H1 (cell line): ENCODE data around the gene EML1. TPM values are rescaled to one million over a fixed set of nuclear protein-coding genes. Genes with fewer than 3 reads are reported as not detected.

Source experiments
- GABPA ChIP-seq: IDR thresholded peaks from 2 replicates; pipeline ENCODE4 v1.6.1; 2011; ENCODE audit warnings: mild to moderate bottlenecking, low read length, moderate library complexity, borderline replicate concordance; ENCODE audit not compliant: insufficient read depth
- KDM4A ChIP-seq: IDR thresholded peaks from one replicate; pipeline ENCODE4 v1.7.1; 2012; ENCODE audit warnings: low read depth, mild to moderate bottlenecking, moderate library complexity, low read length, inconsistent platforms; ENCODE audit not compliant: severe bottlenecking
- NRF1 ChIP-seq: IDR thresholded peaks from 2 replicates; pipeline ENCODE4 v1.6.1; 2011; ENCODE audit warnings: mild to moderate bottlenecking, low read depth, low read length, improper control_type of control experiment
- SP2 ChIP-seq: IDR thresholded peaks from 2 replicates; pipeline ENCODE4 v1.6.1; 2012; ENCODE audit warnings: mild to moderate bottlenecking, low read length, inconsistent platforms
- polyA plus RNA-seq, 7 experiments: library from polyadenylated mRNA; depleted of rRNA in 3 of 7; stranded (reverse) in 5 of 7; unstranded in 2 of 7; fragments of >200 nt in 5 of 7; fragments of 200-250 nt in 2 of 7; gene quantifications; 1 replicate in 5 of 7; 2 replicates in 1 of 7; 4 replicates in 1 of 7; pipeline versions ENCODE4 v1.2.1 to v1.2.3, GENCODE V29; 2011 to 2013; ENCODE audit warnings: missing spikeins in 2 of 7, mixed read lengths in 2 of 7
- total RNA-seq: library from RNA; stranded (reverse); fragmentation: NEBNext Ultra II Directional; extraction: Animal tissue kit (Norgen Biotek cat#: 25700); gene quantifications from 2 replicates; pipeline ENCODE4 v1.2.1, GENCODE V29; 2021

The EML1 gene
- total and polyA plus RNA-seq, 2 of the 8 experiments (the other 6 are each of a cell fraction or from before 2014, with no cell fraction given) = 11.1 to 24.7 TPM

DNA sequence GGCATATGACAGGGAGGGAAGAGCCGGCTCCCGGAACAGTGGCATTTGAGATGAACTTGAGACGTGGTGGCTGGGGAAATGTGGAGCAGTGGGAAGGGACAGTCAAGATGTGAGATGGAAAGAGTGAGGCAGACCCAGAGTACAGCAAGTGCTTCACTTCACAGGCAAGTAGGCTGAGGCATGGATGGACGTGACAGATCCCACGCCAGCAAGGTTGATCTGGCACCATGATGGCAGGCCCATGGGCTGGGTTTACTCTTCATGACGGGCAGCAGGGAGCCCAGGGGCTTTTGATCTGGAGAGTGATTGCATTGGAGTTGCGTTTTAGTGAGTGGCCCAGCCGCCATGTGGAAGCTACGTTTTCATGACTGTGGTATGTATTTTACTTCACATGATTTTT, 17.9 kb upstream of the EML1 start (continued):
- TF ChIP-seq KDM4A (no peak), SP2 (no peak), NRF1 (no peak), GABPA (no peak)
